NCI-H1436 treated with DMSO at 0.1 percent for 48 hours (cell line): Measurements from ENCODE around the gene TGFB1.
"Not testable (repeated sequence)": the region's sequence is repeated elsewhere in the genome, so short reads cannot be mapped to it uniquely, and the experiment has no call there.

Experiments used
- DNase-seq: peaks from one replicate; lab custom pipeline; 2025; lab: John Stamatoyannopoulos, UW

TGFB1 gene

GRCh38 chr19:41369769-41370168 lies 16.0 kb upstream of the TGFB1 start:
- no peak for DNase-seq

- no peak for DNase-seq
Measured at GRCh38 chr19:41367848-41368301, 14.2 kb upstream of the TGFB1 start.

GRCh38 chr19:41366089-41366488 lies 12.4 kb upstream of the TGFB1 start:
- no peak for DNase-seq

GRCh38 chr19:41364524-41365391 lies 11.0 kb upstream of the TGFB1 start:
- DNase-seq = no peak

- DNase-seq = peak; percentile 92
Measured at GRCh38 chr19:41363753-41364523, 10.2 kb upstream of the TGFB1 start, which contains the start of gene B9D2. Gene B9D2 (minus strand): TSS chr19:41364149. CDS start chr19:41363519, 630 bp downstream.

- DNase-seq = no peak
Measured at GRCh38 chr19:41363371-41363752, 9.6 kb upstream of the TGFB1 start.

GRCh38 chr19:41362143-41362847 lies 8.6 kb upstream of the TGFB1 start:
- no peak for DNase-seq

- DNase-seq = no peak
Measured at GRCh38 chr19:41359741-41360140, 6.0 kb upstream of the TGFB1 start.

GRCh38 chr19:41357746-41358145 lies 4.0 kb upstream of the TGFB1 start:
- DNase-seq = no peak

GRCh38 chr19:41356984-41357739 lies 3.4 kb upstream of the TGFB1 start:
- no peak for DNase-seq

GRCh38 chr19:41355802-41356201 lies 2.1 kb upstream of the TGFB1 start:
- DNase-seq = no peak

- DNase-seq = no peak
Measured at GRCh38 chr19:41355035-41355434, 1.3 kb upstream of the TGFB1 start.

GRCh38 chr19:41354343-41354953 lies 726 bp upstream of the TGFB1 start:
- no peak for DNase-seq

GRCh38 chr19:41352609-41353465 lies 885 bp downstream of the TGFB1 start:
- DNase-seq = no peak

- DNase-seq = no peak
Measured at GRCh38 chr19:41352279-41352608, 1.5 kb downstream of the TGFB1 start.

GRCh38 chr19:41351339-41352245 lies 2.1 kb downstream of the TGFB1 start:
- no peak for DNase-seq

GRCh38 chr19:41350735-41351338 lies 2.9 kb downstream of the TGFB1 start:
- DNase-seq = no peak

GRCh38 chr19:41346916-41347315 lies 6.8 kb downstream of the TGFB1 start:
- DNase-seq = not testable (repeated sequence)

GRCh38 chr19:41344162-41344561 lies 9.6 kb downstream of the TGFB1 start:
- DNase-seq = no peak
